T47D (cell line): ENCODE measurements around the gene P2RY11.

ENCODE experiments used
- DNase-seq, 2 experiments: peaks; one replicate each; pipeline versions ENCODE4 v3.0.0 to v3.0.0-alpha.2; 2011 to 2012; ENCODE audit warnings: low read depth in 1 of 2, low spot score in 1 of 2
- JUND ChIP-seq: IDR thresholded peaks from 2 replicates; pipeline ENCODE4 v1.6.1; 2012; ENCODE audit warnings: low read depth
- in situ Hi-C: cut with HindIII; loops from 2 replicates; pipeline ENCODE4 v1.10.0; 2016; ENCODE audit warnings: low sequenced_read_pairs, low pct_unique_long_range_greater_than_20kb

Gene P2RY11

GRCh38 chr19:10100163-10100785 is 11.2 kb upstream of the P2RY11 start:
- in situ Hi-C loops, result no loop called here
- no peak for TF ChIP-seq JUND
- DNase-seq, result no peak

GRCh38 chr19:10102787-10103236 is 8.7 kb upstream of the P2RY11 start:
- in situ Hi-C loops, result no loop called here
- DNase-seq, result no peak
- no peak for TF ChIP-seq JUND

DNA sequence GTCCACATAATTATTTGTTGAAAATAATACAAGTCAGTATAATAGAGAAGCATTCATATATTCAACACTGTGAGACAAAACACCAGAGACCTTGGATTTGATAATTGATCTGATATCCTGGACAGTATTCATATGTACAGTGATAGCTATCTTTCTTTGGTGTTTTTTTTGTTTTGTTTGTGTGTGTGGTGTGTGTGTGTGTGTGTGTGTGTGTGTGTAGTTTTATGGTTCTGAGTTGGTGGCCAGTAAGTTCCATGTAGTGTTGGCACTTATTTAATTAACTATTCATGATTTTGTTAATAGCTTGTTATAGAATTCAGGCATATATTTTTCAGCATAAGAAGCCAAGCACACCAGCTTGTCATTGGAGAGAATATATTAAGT is 7.4 kb upstream of the P2RY11 start:
- TF ChIP-seq JUND, result no peak
- in situ Hi-C loops, result no loop called here
- DNase-seq, result no peak

DNA sequence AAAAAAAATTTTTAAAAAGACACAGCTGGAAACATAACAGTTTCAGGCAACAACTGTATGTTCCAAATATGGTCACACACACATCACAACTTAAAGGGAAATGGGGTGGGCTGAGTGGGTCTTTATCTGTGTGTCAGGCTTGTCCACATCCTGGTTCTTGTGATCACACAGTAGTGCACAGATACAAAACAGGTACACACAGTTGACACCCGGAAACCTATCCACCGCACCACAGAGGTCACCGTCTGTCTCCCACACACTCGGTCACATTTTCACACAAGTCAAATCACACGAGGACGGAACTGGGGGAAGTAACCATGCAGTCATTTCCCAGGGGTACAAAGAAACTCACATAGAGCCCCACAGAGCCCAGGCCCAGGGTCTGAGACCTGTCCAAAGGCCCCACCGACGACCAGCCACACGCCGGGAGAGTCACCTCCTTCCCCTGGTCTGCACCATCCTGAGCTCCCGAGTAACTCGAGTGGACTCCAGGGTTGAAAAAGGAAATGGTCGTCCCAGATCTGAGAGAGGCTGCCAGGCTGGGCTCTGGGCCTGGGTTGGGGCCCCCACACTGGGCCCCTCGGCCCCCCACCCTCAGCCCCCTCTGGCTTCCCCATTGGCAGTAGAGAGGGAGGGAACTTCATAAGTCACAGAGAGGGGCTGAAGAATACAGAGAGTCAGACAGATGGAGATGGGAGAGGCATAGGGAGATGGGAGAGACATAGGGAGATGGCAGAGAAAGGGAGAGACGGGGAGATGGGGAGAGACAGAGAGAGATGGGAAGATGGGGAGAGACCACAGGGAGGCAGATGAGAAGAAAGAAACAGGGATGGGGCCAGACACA is 6.6 kb upstream of the P2RY11 start:
- no peak for TF ChIP-seq JUND
- in situ Hi-C loops, result no loop called here
- DNase-seq, result no peak

- in situ Hi-C loops, result no loop called here
- no peak for TF ChIP-seq JUND
- no peak for DNase-seq
Measured at GRCh38 chr19:10105509-10106099, 5.9 kb upstream of the P2RY11 start.

- TF ChIP-seq JUND, result no peak
- in situ Hi-C loops, result no loop called here
- DNase-seq, result peak; percentile 97
Measured at GRCh38 chr19:10106100-10106936, 5.2 kb upstream of the P2RY11 start, which contains the start of gene PPAN. Gene PPAN, plus strand, starts transcription at chr19:10106362. Its CDS starts 33 bp downstream, at chr19:10106395.

GRCh38 chr19:10107254-10107653 is 4.2 kb upstream of the P2RY11 start:
- TF ChIP-seq JUND, result no peak
- in situ Hi-C loops, result no loop called here
- no peak for DNase-seq

DNA sequence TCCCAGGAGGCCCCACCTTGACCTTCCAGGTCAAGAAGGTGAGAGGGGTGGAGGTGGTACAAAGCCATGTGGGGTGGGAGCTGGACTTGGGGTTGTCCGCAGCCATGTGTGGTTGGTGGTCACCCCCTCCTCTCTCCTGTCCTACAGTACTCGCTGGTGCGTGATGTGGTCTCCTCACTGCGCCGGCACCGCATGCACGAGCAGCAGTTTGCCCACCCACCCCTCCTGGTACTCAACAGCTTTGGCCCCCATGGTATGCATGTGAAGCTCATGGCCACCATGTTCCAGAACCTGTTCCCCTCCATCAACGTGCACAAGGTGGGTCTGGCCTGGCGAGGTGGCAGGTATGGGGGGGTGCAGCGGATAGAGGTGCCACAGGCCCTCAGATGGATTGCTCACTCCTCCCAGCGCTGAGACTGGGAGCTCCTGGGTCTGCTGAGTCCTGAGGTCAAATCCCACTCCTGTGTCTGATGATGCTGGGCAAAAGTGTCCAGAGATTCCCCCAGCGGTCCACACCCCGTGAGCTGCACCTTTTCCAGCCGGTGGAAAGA is 3.6 kb upstream of the P2RY11 start:
- in situ Hi-C loops, result no loop called here
- TF ChIP-seq JUND, result no peak
- DNase-seq, result no peak

GRCh38 chr19:10109528-10109927 is 2.0 kb upstream of the P2RY11 start:
- in situ Hi-C loops, result no loop called here
- no peak for DNase-seq
- TF ChIP-seq JUND, result no peak

DNA sequence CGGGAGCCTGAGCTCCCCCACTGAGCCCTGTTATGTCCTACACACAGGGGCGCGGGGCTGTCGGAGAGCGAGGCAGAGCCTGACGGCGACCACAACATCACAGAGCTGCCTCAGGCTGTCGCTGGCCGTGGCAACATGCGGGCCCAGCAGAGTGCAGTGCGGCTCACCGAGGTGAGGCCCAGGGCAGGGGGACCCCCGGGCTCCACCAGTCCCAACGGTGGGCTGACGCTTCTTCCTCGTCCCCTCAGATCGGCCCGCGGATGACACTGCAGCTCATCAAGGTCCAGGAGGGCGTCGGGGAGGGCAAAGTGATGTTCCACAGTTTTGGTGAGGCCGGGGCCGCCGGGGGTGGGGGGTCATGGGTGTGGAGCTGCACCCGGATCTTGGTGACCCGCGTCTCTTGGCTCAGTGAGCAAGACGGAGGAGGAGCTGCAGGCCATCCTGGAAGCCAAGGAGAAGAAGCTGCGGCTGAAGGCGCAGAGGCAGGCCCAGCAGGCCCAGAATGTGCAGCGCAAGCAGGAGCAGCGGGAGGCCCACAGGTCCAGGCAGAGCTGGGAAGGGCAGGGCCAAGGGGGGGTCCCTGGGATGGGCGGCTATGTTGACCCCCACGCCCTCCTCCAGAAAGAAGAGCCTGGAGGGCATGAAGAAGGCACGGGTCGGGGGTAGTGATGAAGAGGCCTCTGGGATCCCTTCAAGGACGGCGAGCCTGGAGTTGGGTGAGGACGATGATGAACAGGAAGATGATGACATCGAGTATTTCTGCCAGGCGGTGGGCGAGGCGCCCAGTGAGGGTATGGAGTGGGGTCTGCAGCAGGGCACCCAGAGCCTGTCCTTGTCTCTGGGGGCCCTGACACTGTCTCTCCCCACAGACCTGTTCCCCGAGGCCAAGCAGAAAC is 1.2 kb upstream of the P2RY11 start:
- in situ Hi-C loops, result no loop called here
- no peak for DNase-seq
- no peak for TF ChIP-seq JUND

GRCh38 chr19:10110972-10111317 is 548 bp upstream of the P2RY11 start:
- TF ChIP-seq JUND, result no peak
- in situ Hi-C loops, result no loop called here

More at GRCh38 chr19:10110972-10111317, 548 bp upstream of the P2RY11 start:
- DNase-seq, result no peak
